HCT116 (cell line): Measurements from ENCODE around the gene ITPR2.

Experiments used
- EZH2 ChIP-seq: fragments of 200-600 bp; sonication (generic); IDR thresholded peaks from 2 replicates; pipeline ENCODE4 v1.6.1; 2017; ENCODE audit warnings: antibody characterized with exemption, mixed run types
- MAX ChIP-seq: IDR thresholded peaks from 2 replicates; pipeline ENCODE4 v1.6.1; 2012
- TF ChIP-seq, protein P1 (sequence below), 3 experiments: fragments of 200-600 bp in 1 of 3; sonication (generic) in 1 of 3; IDR thresholded peaks in 2 of 3; conservative IDR thresholded peaks in 1 of 3; 2 replicates each; pipeline ENCODE4 v1.5.1; 2012 to 2017; ENCODE audit warnings: low read depth in 2 of 3, low read length in 2 of 3, antibody characterized with exemption in 1 of 3, borderline replicate concordance in 1 of 3, control low read depth in 1 of 3, mild to moderate bottlenecking in 1 of 3, mixed read lengths in 1 of 3, mixed run types in 1 of 3, moderate library complexity in 1 of 3; ENCODE audit not compliant: insufficient read depth in 1 of 3

DNA sequence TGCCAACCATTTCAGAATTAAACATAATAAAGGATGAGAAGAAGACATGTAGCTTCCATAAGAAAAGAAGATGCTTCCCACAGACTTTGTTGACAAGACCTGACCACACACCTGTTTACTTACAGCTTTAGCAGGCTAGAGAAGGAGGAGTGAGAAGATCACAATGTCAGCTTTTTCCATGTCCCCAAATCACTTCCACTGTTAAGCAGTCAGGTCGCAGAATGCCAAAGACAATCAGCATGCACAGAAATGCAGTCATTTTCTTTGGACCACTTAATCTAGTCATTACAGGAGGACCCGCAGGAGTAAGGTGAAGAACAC lies 322.7 kb downstream of the ITPR2 start:
- TF ChIP-seq EZH2, result no peak
- TF ChIP-seq, protein P1, sequence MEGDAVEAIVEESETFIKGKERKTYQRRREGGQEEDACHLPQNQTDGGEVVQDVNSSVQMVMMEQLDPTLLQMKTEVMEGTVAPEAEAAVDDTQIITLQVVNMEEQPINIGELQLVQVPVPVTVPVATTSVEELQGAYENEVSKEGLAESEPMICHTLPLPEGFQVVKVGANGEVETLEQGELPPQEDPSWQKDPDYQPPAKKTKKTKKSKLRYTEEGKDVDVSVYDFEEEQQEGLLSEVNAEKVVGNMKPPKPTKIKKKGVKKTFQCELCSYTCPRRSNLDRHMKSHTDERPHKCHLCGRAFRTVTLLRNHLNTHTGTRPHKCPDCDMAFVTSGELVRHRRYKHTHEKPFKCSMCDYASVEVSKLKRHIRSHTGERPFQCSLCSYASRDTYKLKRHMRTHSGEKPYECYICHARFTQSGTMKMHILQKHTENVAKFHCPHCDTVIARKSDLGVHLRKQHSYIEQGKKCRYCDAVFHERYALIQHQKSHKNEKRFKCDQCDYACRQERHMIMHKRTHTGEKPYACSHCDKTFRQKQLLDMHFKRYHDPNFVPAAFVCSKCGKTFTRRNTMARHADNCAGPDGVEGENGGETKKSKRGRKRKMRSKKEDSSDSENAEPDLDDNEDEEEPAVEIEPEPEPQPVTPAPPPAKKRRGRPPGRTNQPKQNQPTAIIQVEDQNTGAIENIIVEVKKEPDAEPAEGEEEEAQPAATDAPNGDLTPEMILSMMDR (IDR thresholded peaks at IDR 0.05 in 2 of 3, conservative IDR thresholded peaks at IDR 0.05 in 1 of 3; ENCODE audit: borderline replicate concordance in 1 of 3, insufficient read depth in 1 of 3, low read depth in 2 of 3, low read length in 2 of 3), result no peak
- TF ChIP-seq MAX, result no peak
